Stomach (tissue), 9 donors: Measurements from ENCODE around the gene LBHD1. TPM values are rescaled to one million over a fixed set of nuclear protein-coding genes. Genes with fewer than 3 reads are reported as not detected.
"Not testable (repeated sequence)": the region's sequence is repeated elsewhere in the genome, so short reads cannot be mapped to it uniquely, and the experiment has no call there.

Experiments
- DNase-seq, 2 donors: peaks; one replicate each; pipeline versions ENCODE4 v3.0.0 to v3.0.0-alpha.2; 2013 to 2019
- H3K27ac ChIP-seq, 5 donors: fragments of 200-600 bp in 4 of 5; sonication (generic) in 4 of 5; one replicate each; pipeline ENCODE4 v1.5.1; 2013 to 2019; ENCODE audit warnings: mild to moderate bottlenecking in 1 of 5, moderate library complexity in 1 of 5
- H3K27me3 ChIP-seq, 3 donors: fragments of 200-600 bp; sonication (generic); one replicate each; pipeline ENCODE4 v1.5.1; 2017 to 2019; ENCODE audit warnings: mixed run types in 1 of 3
- H3K36me3 ChIP-seq, 4 donors: fragments of 200-600 bp; sonication (generic); 1 replicate in 3 of 4; 2 replicates in 1 of 4; pipeline ENCODE4 v1.5.1; 2016 to 2019
- H3K4me1 ChIP-seq, 4 donors: fragments of 200-600 bp; sonication (generic); one replicate each; pipeline ENCODE4 v1.5.1; 2016 to 2019
- H3K4me3 ChIP-seq, 4 donors: fragments of 200-600 bp; sonication (generic) in 3 of 4; one replicate each; pipeline ENCODE4 v1.5.1; 2016 to 2019; ENCODE audit warnings: mild to moderate bottlenecking in 1 of 4
- H3K9me3 ChIP-seq, 4 donors: fragments of 200-600 bp; sonication (generic); one replicate each; pipeline ENCODE4 v1.5.1; 2016 to 2019
- CTCF ChIP-seq, 7 experiments: fragments of 450-650 bp in 4 of 7; fragments of 200-600 bp in 3 of 7; sonication (generic) in 3 of 7; IDR thresholded peaks; one replicate each; pipeline ENCODE4 v1.5.1; 2016 to 2019; ENCODE audit warnings: antibody characterized with exemption in 7 of 7, control low read depth in 2 of 7, mild to moderate bottlenecking in 1 of 7
- EP300 ChIP-seq: sonication (generic); formaldehyde crosslinking; IDR thresholded peaks from one replicate; pipeline ENCODE4 v1.6.1; 2017; ENCODE audit warnings: antibody characterized with exemption
- POLR2A ChIP-seq, 4 donors: fragments of 450-650 bp; IDR thresholded peaks; one replicate each; pipeline ENCODE4 v1.6.1; 2016; ENCODE audit warnings: antibody characterized with exemption in 4 of 4, control low read depth in 2 of 4, mild to moderate bottlenecking in 1 of 4, moderate library complexity in 1 of 4
- POLR2AphosphoS5 ChIP-seq, 3 donors: sonication (generic); formaldehyde crosslinking; IDR thresholded peaks; one replicate each; pipeline ENCODE4 v1.6.1; 2016; ENCODE audit warnings: antibody characterized with exemption in 3 of 3
- WGBS, 5 donors: extraction: QIAGEN DNeasy Blood & Tissue Kit in 3 of 5; methylation state at CpG; one replicate each; pipeline versions ENCODE4 v1.1.5 to v1.1.7; 2013 to 2018; 5-methylcytosine and 5-hydroxymethylcytosine counted together
- intact Hi-C: fragments of 100-400 bp; cut with DNase I; formaldehyde crosslinking; loops from one replicate; pipeline ENCODE4 v1.15.1; 2023; ENCODE audit warnings: low total_unique reads
- polyA plus RNA-seq, 3 donors: library from polyadenylated mRNA; stranded (reverse); fragments of 200-250 nt; gene quantifications; one replicate each; pipeline ENCODE4 v1.2.3, GENCODE V29; 2013
- total RNA-seq, 5 donors: library from RNA; depleted of rRNA; stranded (reverse); fragments of >200 nt; gene quantifications; one replicate each; pipeline versions ENCODE4 v1.1.0 to v1.2.3, GENCODE V29; 2014 to 2016
- donor health status: healthy with polysubstance abuse.
- donor health status: Bipolar disorder and iron deficiency.
- donor health status: healthy.

The LBHD1 gene
- total and polyA plus RNA-seq, 8 donors = 0.45 to 56.6 (median 6.2) TPM

- no peak overlapping the region for H3K4me3 ChIP-seq
- H3K36me3 ChIP-seq = peaks cover 23 to 51% (median 47%) of the 10 kb centered on the region in 4 donors
- no peaks in the 10 kb centered on the region for H3K9me3 ChIP-seq
- no peak overlapping the region for H3K27ac ChIP-seq
- H3K27me3 ChIP-seq = no peaks in the 10 kb centered on the region
- TF ChIP-seq EP300 (no peak), CTCF (IDR thresholded peaks at IDR 0.05) (no peak), POLR2AphosphoS5 (IDR thresholded peaks at IDR 0.05) (no peak), POLR2A (IDR thresholded peaks at IDR 0.05) (no peak)
- WGBS, 5 donors = 33 to 57% (median 42%) methylated on average over 2 to 6 of the region's 6 CpGs
- DNase-seq = no peak
- intact Hi-C loops = no loop called here
- H3K4me1 ChIP-seq = peaks cover 31 to 69% (median 52%) of the 10 kb centered on the region in 4 donors
Measured at GRCh38 chr11:62676698-62677097, 4.6 kb upstream of the LBHD1 start.

DNA sequence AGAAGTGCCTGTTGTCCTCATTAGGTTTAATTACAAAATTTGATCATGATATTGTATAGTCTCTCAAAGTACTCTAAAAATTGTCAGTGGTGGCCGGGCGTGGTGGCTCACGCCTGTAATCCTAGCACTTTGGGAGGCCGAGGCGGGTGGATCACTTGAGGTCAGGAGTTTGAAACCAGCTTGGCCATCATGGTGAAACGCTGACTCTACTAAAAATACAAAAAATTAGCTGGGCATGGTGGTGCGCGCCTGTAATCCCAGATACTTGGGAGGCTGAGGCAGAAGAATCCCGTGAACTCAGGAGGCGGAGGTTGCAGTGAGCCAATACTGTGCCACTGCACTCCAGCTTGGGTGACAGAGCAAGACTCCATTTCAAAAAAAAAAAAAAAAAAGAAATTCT lies 3.3 kb upstream of the LBHD1 start:
- DNase-seq, H3K27me3 ChIP-seq, intact Hi-C loops, H3K4me3 ChIP-seq, H3K27ac ChIP-seq, H3K9me3 ChIP-seq: not testable (repeated sequence)
- Histone ChIP-seq H3K36me3 (peaks cover 23 to 51% (median 47%) of the 10 kb centered on the region in 4 donors), H3K4me1 (peaks cover 37 to 70% (median 58%) of the 10 kb centered on the region in 4 donors)
- WGBS, 5 donors = 93 to 97% (median 94%) methylated on average over 10 of the region's 10 CpGs

GRCh38 chr11:62673196-62673525 lies 1.1 kb upstream of the LBHD1 start:
- DNase-seq = no peak
- H3K4me3 ChIP-seq = peak overlapping the region; percentile 76 to 94 (median 89)
- TF ChIP-seq POLR2AphosphoS5 (IDR thresholded peaks at IDR 0.05) = no peak
- TF ChIP-seq EP300 = no peak
- H3K9me3 ChIP-seq = no peaks in the 10 kb centered on the region
- no peaks in the 10 kb centered on the region for H3K27me3 ChIP-seq
- H3K36me3 ChIP-seq = peaks cover 23 to 51% (median 47%) of the 10 kb centered on the region in 4 donors
- WGBS, 5 donors = 46 to 58% (median 55%) methylated on average over 2 of the region's 2 CpGs
- H3K4me1 ChIP-seq = peaks cover 40 to 74% (median 62%) of the 10 kb centered on the region in 4 donors
- intact Hi-C loops = no loop called here
- H3K27ac ChIP-seq = peak overlapping the region; percentile 89 to 96 (median 93)

GRCh38 chr11:62671236-62671607 lies 845 bp downstream of the LBHD1 start:
- intact Hi-C loops = no loop called here
- Histone ChIP-seq H3K4me3 (peak overlapping the region; percentile 76 to 94 (median 89)), H3K4me1 (peaks cover 47 to 74% (median 65%) of the 10 kb centered on the region in 4 donors), H3K27me3 (no peaks in the 10 kb centered on the region), H3K27ac (peak overlapping the region; percentile 89 to 96 (median 93)), H3K36me3 (peaks cover 8 to 45% (median 40%) of the 10 kb centered on the region in 4 donors), H3K9me3 (no peaks in the 10 kb centered on the region)
- TF ChIP-seq POLR2A (IDR thresholded peaks at IDR 0.05) = no peak
- no peak for TF ChIP-seq POLR2AphosphoS5 (IDR thresholded peaks at IDR 0.05)
- no peak for TF ChIP-seq CTCF (IDR thresholded peaks at IDR 0.05)
- no peak for TF ChIP-seq EP300
- no peak for DNase-seq
- WGBS, 5 donors = 0 to 1% (median 0%) methylated on average over 17 of the region's 17 CpGs

DNA sequence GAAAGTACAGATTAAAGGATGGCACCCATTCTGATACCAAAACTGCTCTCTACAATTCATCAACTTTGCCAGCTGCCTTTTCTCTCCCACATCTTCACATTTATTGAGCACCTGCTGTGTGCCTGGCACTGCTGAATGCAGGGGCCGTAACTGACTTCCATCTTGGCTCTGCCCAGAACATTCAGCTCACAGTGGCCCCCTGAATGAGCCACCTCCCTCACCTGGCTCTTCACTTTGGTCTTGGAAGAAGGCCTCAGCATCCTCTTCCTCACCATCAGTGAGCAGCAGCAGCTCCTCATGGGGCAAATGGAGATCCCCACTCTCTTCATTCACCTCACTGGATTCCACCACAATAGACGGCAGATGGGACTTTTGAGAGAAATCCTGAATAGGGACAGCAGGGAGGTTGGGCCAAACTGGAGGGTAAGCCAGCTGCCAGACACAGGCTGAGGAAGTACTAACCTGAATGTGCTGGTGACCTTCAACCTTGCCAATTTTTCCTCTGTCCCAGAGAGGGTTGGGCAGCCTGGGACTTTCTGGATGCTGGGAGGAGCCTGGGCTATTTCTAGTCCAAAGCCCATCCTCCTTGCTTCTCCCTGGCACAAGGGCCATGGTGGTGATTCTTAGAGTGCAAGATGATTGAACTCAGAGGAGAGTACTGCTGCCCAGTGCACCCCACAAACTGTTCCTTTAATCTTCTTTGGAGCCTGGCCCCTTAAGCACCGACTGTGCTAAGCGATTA lies 2.5 kb downstream of the LBHD1 start:
- Histone ChIP-seq H3K9me3 (no peaks in the 10 kb centered on the region), H3K27me3 (no peaks in the 10 kb centered on the region), H3K4me3 (no peak overlapping the region), H3K36me3 (peaks cover 0 to 30% (median 24%) of the 10 kb centered on the region in 4 donors), H3K27ac (peak overlapping the region; percentile 11 to 95 (median 69)), H3K4me1 (peaks cover 53 to 74% (median 72%) of the 10 kb centered on the region in 4 donors)
- intact Hi-C loops = no loop called here
- 50 to 76% (median 55%) methylated on average over 4 of the region's 4 CpGs for WGBS, 5 donors
- TF ChIP-seq POLR2AphosphoS5 (IDR thresholded peaks at IDR 0.05) = no peak
- no peak for DNase-seq

DNA sequence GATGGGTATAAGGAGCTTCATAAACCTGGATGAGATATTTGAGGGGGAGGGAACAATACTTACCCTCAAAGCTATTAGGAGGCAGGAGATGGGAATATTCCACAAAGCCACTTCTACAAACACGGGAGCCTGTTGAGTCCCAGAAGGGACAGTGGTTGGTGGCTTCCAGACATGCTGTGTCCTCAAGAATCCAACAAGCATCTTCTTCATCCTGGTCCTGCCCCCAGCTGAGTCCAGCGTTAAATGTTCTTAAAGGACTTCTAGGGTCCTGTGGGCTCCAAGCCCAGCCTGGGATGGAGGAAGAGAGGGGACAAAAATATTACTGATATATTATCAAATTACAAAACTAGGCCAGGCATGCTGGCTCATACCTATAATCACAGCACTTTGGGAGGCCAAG lies 4.6 kb downstream of the LBHD1 start:
- Histone ChIP-seq H3K27ac (peak overlapping the region in 2 of 5 donors; percentile 38 to 97), H3K36me3 (peaks cover 8 to 26% (median 19%) of the 10 kb centered on the region in 4 donors), H3K4me3 (peak overlapping the region in 1 of 4 donors; percentile 84), H3K27me3 (no peaks in the 10 kb centered on the region), H3K9me3 (no peaks in the 10 kb centered on the region), H3K4me1 (peaks cover 41 to 74% (median 72%) of the 10 kb centered on the region in 4 donors)
- no peak for DNase-seq
- 69 to 90% (median 79%) methylated on average over 2 of the region's 2 CpGs for WGBS, 5 donors
- intact Hi-C loops = no loop called here
- TF ChIP-seq POLR2A (IDR thresholded peaks at IDR 0.05) (no peak), POLR2AphosphoS5 (IDR thresholded peaks at IDR 0.05) (no peak), EP300 (no peak), CTCF (IDR thresholded peaks at IDR 0.05) (no peak)
